ENCODE results near the gene VSTM2B.
A peak's percentile ranks its signal among the peaks of the same experiment; 100 is the strongest.

VSTM2B gene

GRCh38 chr19:29605653-29606419 lies 80.0 kb downstream of the VSTM2B start, which contains the start of gene POP4:
Gene POP4, plus strand, starts transcription at chr19:29606283. Its CDS starts 36 bp downstream, at chr19:29606319.
- peak; percentile 96 for DNase-seq

- DNase-seq, result no peak
These were observed 80.6 kb downstream of the VSTM2B start for GRCh38 chr19:29606420-29606747.

- no peak for DNase-seq
These were observed 83.8 kb downstream of the VSTM2B start for GRCh38 chr19:29609636-29610035.

GRCh38 chr19:29610213-29610573 lies 84.4 kb downstream of the VSTM2B start:
- DNase-seq, result no peak

GRCh38 chr19:29610574-29611271 lies 84.9 kb downstream of the VSTM2B start:
- DNase-seq, result peak; percentile 89

GRCh38 chr19:29612121-29612520 lies 86.3 kb downstream of the VSTM2B start:
- DNase-seq, result no peak

- no peak for DNase-seq
These were observed 87.2 kb downstream of the VSTM2B start for GRCh38 chr19:29612801-29613595.

GRCh38 chr19:29614046-29614445 lies 88.3 kb downstream of the VSTM2B start:
- DNase-seq, result no peak
